AG08395 (cell line): ENCODE measurements around the gene B4GALT1.
A peak's percentile ranks its signal among the peaks of the same experiment; 100 is the strongest.

Source experiments
- DNase-seq: peaks from one replicate; pipeline ENCODE4 v3.0.0; 2012; ENCODE audit warnings: mixed read lengths, low spot score

The B4GALT1 gene

GRCh38 chr9:33139421-33140228 lies 27.5 kb downstream of the B4GALT1 start:
- DNase-seq, result peak; percentile 80

DNA sequence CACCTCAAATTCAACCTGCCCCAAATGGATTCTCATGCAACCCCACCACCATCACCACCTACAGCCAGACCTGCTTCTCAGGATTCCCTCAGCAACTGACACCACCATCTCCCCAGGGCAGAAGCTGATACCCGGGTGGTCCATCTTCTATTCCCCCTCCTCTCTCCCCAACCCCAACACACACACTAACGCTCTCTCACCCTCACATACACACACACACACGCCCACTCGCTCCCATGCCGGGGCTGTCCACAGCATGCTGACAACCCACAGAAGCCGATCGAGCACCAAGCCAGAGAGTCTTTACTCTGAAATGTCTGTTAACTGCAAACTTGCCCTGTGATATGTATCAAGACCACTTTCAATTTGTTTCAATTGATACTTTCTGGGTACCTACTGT lies 28.4 kb downstream of the B4GALT1 start:
- no peak for DNase-seq

DNA sequence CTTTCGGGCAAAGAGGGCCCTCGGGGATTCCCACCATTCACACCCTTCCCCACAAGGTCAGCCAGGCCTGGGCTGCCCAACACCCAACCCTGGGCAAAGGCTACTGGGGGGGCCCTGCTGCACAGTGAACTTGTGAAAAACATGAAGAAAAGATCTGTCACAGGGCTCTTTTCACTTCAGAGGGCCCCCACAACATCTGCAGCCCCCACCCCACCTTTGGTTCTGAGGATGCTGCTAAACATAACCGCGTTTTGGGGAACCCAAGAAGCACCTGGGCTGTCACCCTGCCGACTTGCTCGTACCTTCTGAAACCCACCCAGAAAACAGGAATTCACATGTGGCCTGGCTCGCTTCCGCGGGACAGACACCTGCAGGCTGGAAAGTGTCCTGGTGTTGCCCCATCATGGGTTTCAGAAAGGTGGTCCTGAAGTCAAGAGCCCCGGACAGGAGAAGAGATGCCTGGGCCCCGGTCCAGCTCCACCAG lies 29.3 kb downstream of the B4GALT1 start:
- DNase-seq, result no peak

GRCh38 chr9:33136721-33137670 lies 30.1 kb downstream of the B4GALT1 start:
- no peak for DNase-seq

DNA sequence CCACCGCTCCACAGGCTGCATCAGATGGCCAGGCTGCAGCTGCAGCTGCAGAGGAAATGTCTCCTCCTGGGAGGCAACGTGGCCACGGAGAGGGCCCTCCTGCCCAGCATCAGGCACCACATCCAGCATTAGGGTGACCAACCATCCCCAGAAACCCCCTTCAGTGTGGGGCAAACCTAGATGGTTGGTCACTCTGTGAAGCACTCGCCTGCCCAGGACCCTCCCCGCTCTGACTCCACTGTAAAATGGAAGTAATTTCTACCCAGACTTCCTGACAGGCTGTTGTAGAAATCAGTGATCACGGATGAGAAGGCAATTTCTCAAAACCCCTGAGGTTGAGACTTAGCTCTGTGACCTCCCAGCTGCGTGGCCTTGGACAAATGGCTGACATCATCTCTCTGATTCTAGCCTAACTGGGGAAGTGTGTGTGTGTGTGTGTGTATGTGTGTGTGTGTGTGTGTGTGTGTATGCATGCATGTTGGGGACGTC lies 31.6 kb downstream of the B4GALT1 start:
- no peak for DNase-seq

DNA sequence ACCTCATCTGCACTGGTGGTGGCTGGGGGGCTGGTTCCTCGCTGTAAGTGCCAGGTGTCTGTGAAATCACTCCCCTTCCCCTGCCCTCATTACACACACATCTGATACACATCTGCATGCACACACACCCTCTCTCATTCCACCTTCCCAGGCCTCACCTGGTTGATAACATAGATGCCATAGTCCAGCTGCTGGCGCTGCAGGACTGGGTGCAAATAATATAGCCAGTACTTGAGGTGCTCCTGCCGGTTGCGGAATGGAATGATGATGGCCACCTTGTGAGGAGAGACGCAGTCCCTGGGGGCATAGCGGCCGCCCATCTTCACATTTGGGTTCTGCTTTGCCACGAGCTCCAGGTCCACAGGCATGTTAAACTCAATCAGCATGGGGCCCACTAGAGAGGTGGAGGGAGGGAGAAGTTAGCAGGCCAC lies 32.1 kb downstream of the B4GALT1 start:
- no peak for DNase-seq

DNA sequence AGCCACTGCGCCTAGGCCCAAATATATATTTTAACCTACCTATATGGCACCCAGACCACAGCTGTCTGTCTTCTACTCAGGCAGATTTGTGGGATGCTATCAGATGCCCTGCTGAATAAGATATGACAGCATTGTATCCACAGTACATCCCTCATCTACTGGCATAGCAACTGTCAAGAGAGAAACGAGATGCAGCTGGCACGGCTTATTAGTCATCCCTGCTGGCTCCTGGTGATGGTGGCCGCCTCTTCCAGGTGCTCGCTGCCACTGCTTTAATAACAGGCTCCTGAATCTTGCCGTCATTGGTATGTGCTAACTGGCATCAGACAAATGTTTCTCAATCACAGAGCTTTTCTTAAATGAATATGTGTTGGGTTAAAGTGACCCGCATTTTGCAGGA lies 34.0 kb downstream of the B4GALT1 start:
- DNase-seq, result no peak

DNA sequence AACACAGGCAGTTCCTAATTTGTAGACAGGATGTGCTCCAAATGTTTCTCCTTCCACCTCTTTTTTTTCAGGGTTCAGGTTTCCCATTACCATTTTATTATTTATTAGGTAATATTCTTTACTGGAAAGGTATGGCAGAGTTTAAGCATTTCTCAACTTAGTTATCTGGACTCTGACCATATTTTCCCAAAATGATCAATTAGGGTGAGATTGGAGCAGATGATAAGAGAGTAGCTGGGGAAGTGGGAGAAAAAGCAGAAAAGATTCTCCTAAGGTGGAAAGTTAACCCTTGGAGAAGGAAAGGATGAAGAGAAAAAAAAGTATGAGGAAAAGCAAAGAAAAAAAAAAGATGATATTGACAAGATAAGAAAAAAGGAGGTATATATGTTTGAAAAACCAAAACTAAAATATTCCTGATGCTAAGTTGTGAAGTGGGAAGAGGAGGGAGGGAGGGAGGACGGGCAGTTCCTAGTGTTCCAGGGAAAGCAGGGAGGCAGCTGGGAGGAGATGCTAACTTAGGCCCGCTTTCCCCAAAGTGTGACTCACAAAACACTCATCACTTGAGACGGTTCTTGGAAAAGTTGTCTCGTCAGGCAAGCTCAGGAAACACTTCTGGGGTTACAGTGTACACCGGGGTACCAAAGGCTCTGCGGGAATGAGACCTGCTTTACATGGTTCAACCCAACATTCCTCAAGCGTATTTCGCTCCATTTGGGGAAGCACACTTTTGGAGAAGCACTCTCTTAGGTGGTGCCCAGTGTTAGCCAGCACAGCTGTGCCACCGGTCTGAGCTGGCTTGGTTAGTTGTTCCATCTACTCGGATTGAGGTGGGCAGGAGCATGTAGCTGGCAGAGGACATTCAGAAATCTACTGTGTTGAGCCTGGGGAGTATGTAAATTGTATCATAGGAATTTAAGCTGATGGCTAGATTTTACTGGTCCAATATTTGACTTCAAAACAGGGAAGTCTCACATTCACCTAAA lies 35.1 kb downstream of the B4GALT1 start:
- peak; percentile 87 for DNase-seq

DNA sequence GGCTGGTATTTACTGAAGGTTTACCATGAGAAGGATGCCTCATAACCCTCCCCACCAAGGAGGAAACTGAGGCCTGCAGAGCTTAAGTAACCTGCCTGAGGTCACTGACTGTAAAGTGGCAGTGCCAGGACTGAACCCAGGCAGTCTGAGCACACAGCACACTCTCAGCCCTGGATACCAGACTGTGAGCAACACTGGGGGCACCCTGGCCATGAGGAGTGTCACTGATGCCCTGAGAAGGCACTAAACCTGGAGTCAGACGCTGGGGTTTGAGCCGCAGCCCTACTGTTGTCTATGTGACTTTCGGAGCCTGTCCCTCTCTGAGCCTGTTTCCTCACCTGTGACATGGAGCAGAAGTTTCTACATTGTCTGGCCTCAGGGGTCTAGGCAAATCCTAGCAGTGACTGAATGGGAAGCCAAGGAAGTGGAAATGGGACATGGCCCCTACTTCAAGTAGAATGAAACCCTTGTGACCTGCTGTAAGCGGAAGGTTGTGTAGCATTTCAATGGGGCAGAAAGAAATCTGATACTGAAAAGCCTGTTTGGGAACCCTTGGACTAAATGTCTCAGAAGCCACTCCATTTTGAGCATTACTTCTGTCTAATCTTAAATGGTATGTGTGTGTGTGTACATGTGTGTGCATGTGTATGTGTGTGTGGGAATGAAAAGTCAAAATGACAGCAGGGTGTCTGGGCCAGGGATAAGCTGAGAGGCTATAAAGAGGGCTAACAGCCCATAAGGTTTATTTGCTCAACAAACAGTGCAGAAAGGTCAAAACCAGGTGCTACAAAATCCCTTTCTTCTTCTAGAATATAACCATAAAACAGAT lies 36.0 kb downstream of the B4GALT1 start:
- DNase-seq, result no peak

- peak; percentile 32 for DNase-seq
These were observed 37.0 kb downstream of the B4GALT1 start for GRCh38 chr9:33129886-33130881.

DNA sequence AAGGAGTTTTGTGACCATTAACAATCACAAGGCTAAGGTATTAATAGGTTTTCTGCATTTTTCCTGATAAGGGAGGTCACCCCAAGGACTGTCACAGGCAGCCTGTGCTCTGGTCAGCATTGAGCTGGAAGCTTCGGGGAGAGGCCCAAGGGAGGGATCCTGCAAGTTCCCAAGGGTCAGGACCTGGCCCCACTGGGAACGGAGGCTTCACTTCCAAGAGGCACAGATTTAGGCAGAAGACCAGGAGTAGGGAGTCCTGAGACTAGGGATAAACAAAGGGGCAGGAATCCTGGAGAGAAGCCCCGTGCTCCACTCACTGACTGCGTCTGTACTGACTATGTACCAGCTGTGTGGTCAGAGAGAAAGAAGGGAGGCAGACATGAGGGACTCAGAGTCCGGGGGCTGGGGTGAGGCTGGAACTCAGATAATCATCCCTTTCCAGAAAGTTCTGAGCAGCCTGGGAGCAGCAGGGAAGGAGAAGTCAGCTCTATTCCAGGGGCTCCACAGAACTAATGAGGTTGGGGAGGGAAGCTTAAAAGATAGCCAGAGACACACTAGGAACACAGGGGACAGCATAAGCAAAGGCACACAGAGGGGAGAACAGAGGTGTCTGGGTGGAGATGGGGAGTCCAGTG lies 37.8 kb downstream of the B4GALT1 start:
- no peak for DNase-seq

DNA sequence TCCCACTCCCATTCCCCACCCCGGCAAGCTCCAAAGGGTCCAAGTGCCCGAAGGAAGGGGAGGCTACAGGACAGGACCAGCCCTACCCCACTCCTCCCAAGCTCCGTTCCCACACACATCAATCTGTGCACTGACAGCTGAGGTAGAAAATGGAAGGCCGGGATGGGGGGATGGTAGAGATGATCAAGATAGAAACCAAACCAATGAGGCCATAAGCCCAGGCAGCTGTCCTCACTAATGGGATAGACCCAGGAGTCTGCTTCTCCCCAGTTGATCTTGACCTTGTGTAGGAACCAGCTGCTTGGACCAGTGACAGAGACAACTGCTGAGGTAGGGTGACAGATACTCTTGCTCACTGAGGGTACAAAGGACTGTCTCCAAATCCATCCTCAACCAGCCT lies 38.6 kb downstream of the B4GALT1 start:
- no peak for DNase-seq

GRCh38 chr9:33127881-33128280 lies 39.3 kb downstream of the B4GALT1 start:
- DNase-seq, result no peak

DNA sequence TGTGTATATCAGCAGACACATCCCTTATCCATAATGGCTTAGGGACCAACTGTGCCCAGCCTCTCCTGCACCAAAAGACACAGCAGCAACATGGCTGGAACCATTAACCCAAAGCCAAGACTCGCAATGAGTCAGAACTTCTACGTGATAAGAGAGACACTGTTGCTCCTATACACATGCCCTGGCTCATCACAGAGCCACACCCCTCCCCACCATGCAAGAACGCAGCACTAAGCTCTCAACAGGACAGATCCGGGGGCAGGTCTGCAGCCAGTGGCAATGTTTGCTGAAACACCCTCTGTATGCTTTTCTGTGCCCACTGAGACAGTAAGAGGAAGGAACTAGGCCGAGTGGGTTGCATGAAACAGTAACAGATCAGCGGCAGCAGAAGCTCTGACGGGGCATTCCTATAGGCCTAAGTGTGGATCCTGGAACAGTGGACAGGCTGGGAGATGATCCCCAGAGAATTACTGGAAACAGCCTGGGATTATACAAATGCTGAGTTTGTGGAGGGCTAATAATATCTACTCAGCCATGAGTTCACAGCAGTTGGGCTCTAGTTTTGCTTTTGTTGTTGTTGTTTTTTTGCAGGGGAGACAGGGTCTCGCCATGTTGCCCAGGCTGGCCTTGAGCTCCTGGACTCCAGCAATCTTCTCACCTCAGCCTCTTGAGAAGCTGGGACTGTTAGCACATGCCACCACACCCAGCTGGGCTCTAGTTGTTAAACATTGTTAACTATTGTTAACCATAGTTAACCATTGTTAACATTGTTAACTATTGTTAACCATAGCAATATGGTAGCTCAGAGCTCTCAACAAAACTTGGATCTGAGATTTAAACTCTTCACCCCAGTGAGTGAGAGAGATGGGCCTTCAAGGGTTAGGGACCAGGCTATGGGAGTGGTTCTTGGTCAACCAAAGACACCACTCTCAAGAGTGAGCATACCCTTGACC lies 41.0 kb downstream of the B4GALT1 start:
- DNase-seq, result no peak

DNA sequence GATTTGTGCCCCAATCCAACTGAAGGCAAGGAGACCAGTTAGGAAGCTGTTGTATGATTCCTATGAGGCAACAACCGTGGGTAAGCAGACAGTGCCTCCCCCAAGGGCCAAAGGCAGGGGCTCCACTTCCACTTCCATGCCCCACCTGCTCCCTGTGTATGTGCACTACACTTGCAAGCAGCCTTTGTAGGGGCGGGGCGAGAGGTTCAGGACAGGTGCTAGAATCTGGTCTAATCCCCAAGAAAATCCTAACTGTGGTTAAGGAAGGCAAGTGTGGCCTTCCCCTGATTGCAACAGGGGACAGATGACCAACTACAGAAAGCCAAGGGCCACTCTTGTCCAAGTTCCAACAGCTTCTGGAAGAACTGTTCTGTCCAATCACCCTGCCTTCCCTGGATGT lies 41.7 kb downstream of the B4GALT1 start:
- no peak for DNase-seq

DNA sequence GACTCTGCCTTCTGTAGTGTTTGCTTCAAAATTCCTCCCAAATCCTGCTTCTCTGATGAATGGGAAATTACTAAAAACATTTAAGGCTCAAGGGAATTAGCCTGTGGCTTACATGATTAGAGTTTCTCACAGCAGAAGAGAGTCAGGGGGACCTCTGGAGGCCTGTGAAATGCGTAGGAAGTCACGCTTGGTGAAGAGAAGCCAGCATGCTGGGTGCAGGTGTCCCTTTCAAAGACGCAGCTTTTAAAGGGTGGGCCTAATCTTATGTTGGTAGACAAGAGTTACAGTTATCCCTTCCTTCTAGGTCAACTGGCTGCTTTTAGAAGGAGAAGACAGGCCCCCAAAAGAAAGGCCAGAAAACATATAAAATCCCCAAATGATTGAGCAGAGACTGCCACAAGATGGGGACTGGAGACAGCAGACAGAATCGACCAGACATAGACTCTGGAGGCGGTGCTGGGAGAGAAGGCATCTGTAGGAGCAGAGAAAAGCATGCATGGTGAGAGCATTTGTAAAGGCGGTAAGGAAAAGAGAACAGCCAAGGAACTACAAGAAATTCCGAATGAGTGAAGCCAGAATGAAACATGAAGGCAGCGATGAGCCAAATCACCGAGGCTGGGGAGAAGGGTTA lies 42.3 kb downstream of the B4GALT1 start:
- DNase-seq, result no peak

- no peak for DNase-seq
These were observed 43.1 kb downstream of the B4GALT1 start for GRCh38 chr9:33124046-33124445.
